Measurements from ENCODE around the gene SLF2.
"Not testable (repeated sequence)": the region's sequence is repeated elsewhere in the genome, so short reads cannot be mapped to it uniquely, and the experiment has no call there.

SLF2 gene

DNA sequence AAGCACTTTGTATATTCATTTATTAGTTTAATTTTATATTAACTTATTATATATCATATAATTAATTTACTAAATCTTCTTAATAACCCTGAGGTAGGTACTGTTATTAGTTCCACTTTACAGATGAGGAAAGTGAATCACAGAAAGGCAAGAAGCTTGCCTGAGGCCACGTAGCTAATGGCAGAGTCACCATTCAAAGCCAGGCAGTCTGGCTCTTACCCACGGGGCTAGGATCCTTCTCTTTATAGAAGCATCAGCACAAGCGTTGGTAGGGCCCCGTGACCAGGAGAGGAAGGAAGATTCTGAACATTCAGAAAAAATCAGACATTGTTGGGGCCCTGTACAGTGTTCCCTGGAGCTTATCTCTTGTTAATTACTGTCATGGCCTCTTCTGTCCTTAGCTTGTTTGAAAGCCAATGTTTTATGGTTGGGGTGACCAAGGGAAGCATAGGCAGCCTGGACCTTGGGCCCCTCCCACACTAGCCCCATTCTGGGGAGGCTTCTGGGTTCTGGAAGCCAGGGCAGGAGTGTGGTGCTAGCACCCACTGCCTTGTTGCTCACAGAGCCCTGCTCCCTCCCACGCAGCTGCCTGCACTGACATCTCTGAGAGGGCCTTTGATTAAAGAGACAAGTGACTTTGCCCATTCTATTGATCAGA lies 31.1 kb upstream of the SLF2 start:
- no peak for DNase-seq

DNA sequence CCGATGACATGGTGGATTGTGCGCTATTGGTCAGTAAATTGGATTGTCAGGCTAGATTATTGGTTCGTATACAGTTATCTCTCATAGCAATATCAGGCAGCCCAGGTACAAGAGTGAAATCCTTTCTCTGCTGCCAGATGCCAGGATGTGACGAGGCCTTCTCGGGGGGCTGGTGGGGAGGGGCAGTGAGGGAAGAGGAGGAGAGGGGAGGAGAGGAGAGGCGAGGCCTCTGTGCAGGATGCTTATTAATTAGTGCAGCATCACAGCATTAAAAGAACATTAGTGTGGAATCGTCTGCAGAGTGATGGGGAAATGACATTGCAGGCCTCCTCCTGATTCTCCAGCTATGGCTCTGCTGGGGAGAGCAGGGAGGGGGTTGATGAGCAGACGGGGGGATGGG lies 30.5 kb upstream of the SLF2 start:
- no peak for DNase-seq

DNA sequence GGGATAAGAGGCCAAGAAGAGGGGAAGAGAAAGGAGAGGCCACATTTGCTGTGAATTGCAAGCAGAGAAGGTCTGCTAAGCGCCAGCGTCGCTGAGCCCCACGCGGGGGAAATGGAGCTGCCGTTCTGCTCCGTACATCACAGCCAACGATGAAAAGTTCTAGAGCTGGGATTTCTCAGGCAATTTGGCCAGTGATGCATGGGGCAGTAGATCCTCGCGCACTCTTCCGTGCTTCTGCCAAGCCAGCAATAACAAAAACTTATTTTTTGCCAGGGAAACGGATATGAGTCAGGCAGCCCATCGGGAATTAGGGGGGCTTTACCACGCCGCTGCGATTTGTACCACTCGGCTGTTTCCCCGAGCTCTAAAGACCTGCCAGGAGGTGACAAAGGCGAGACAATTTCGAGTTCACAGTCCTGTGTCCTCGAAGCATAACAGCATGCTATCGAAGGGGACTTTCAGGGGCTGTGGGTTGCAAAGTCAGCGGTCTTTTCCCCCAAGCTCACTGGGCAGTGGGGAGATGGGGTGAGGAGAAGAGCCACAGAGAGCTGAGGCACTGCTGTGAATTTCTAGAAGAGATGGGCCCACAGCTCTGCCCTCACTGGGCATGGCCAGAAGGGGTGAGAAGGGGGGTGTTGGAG lies 30.0 kb upstream of the SLF2 start:
- no peak for DNase-seq

DNA sequence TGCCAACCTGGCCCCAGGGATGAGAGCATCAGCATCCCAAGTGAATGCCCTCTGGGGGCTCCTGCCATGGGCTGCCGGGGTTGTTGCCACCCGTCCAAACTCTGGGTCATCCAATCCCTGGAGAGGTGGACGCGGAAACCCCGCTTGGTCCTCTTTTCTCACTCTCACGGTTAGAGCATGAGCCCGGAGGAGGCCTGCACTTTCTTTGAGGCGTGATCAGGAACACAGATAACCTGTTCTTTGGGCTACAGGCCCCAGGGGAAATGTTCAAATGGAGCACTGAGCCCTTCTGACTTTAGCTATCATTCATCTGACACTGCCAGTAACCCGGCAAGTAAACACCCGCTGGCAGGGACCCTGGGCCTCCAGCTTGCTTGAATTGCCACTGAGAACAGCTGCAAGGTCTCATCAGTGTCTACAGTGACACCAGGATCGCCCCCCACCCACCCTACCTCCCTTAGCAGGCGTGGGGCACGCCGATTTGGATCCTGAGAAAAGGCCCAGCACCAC lies 29.4 kb upstream of the SLF2 start:
- DNase-seq = no peak

DNA sequence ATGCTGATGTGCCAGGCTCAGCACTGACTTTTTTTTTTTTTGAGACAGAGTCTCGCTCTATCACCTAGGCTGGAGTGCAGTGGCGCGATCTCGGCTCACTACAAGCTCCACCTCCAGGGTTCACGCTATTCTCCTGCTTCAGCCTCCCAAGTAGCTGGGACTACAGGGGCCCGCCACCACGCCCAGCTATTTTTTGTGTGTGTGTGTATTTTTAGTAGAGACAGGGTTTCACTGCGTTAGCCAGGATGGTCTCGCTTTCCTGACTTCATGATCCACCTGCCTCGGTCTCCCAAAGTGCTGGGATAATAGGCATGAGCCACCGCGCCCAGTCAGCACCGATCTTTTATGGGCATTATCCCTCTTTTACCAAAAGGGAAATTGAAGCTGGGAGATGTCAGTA lies 27.2 kb upstream of the SLF2 start:
- not testable (repeated sequence) for DNase-seq

DNA sequence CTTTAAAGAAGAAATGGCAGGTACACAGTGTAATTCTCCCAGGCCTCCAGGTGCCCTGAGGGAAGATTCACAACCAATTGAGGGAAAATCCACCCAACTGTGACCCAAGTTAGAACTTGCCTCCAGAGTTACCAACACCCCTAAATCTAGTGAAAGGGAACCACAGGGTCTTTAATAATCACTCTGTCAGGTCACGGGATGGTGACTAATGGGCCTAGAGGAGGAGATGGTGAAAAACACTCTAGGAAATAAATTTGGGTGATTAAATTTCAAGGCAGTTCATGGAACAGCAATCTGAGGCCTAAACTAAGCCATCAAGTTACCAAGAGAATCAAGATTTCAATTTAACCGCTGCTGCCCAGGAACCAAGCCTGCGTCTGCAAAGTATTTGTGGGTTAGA lies 26.7 kb upstream of the SLF2 start:
- DNase-seq = no peak

DNA sequence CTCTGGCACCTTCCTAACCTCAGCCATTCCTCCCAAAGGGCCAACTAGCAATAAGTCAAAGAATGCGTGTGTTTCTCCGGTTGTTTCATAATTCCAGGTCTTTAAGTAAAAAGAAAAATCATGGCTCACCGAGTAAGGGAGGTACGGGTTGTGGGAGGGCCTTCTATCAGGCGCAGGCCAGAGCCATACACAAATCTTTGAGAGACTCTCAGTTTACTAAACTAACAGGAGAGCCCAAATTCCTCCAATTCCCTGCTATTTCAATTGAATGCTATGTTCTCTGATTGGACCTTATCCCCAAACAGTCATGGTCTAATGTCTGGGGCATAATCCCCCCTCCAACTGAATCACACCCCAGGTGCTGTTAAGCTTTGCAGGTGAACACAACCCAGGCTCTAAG lies 26.2 kb upstream of the SLF2 start:
- no peak for DNase-seq

DNA sequence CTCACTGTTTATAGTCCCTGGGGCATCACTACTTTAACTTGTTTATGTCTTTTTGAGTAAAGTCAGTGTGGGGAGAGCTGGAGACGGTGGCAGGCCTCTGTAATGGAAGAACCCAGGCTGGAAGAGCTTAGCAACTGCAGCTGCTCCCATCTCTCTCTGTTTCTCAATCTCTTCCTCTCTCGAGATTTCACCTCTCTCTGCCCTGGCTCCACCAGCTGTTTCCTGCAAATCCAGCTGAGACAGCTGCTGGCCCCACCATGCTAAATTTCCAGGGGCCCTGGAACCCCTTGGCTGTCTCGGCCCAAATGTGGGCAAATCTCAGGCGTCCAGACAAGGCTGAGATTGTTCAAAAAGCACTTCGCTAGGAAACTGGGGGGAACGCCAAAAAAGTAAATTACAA lies 25.8 kb upstream of the SLF2 start:
- DNase-seq = no peak

DNA sequence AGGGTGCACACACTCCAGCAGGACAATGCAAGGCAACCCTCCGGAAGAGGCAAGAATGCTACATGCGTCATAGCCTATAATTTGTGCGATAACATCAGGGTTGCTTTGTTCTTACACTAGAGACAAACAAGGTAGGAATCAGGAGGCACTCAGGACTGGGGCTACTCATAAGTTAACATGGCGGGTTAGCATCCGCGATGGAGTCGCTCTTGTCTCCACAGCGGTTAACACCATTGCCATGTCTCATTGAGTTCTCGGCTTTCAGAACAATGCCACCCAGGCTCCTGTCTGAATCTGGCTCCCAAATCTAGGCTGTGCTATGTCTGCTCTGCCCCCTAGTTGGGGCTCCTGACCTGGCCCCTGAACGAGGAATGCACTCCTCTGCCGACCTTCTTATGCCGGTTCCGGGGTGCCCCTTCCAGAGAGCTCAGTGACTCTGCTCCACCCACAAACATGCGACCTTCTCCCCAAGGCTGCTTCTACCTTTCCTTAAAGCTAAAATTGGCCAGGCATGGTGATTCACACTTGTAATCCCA lies 24.9 kb upstream of the SLF2 start:
- DNase-seq = no peak

DNA sequence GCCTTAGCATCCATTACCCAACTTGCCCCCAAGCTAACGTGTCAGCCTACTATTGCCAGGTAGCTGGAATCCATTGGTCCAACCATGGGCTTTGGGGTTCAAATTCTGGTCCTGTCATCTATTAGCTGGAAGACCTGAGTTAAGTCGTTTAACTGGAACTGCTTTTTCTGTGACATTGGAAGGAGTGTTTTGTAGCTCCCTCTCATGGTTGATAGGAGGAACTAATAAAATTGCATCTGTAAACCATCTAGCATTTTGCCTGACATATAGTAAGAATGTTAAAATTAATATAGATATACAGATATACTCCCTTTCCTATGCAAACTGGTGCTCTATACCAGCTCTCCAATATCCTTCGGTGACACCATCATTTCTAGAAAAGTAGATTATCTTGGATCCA lies 23.8 kb upstream of the SLF2 start:
- DNase-seq = no peak

DNA sequence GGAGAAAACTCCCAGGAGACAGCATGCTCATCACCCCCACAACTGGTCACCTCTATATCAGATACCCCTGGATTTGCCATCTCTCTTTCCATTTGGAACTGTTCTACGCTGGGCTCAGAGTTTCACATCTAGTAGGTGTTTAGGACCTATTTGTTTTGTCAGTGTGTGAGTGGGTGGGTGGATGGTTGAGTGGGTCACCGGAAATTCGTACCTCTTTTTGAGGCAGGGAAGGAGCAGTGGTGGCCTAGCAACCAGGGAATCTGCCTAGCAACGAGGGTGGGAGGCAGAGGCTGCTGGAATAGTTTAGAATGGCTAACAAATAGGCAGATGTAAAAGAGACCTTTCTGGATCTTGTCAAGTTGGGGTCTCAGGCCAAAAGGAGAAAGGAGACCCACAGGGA lies 23.2 kb upstream of the SLF2 start:
- DNase-seq = no peak

DNA sequence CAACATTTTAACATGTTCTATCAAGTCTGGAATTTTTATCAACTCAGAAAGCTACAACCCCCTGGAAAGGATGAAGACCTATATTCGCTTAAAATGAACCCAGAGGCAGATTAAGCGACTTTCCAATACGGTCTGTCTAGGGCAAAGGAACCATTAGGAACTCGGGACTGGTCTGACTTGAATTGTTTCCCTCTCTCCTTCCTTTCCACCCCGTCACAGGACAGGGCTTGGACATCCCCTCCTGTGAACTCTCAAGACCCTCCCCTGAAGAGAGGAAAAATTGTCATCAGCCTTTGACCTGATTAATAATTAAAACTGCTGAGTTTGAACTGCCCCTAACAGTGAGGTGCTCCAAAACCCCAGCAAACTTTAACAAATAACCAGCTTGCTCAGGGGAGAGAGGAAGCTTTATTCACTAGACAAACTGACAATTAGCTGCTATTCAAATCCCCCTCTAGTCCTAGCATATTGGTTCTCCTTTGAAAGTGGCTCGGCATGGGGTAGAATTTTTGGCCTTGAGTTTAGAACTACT lies 22.6 kb upstream of the SLF2 start:
- DNase-seq = no peak

DNA sequence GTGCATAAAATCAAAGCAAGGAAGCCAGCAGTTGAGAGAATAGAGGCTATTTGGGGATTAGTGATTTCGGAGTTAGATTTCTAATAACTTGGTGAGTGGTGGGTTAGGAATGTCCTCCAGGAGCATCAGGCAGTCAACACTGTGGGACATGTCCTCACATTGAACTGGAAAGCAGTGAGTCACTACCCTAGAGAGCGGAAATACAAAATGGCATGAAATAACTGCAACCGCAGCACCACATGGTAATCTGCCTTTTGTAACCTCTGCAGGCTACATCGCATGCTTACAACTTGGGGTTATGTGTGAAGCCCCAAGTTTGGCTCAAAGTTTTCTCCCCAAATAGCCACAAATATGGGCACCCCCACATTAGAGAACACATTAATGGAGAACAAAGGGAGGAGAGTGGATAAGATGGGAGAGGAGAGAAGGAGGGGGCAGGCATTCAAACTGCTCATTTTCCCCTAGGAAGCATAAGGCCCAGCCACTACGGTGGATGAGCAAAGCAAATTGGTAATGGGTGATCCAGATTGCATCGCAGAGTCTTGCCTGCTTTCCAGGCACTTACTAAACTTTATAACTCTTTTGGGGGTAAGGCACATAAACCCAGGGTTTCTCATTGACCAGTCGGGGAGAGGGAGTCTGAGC lies 22.0 kb upstream of the SLF2 start:
- no peak for DNase-seq

DNA sequence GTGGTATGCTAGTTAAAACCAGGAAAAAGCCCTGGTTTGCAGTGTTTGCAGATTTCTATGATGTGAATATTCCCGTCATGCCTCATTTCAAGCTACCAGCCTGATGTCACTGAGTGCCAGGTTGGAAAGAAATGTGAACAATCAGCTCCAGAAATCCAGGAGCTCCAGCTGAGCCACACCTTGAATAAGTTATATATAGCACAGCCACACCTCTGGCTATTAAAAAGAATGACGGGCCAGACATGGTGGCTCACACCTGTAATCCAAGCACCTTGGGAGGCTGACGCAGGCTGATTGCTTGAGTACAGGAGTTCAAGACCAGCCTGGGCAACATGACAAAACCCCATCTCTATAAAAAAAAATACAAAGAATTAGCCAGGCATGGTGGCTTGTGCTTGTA lies 18.7 kb upstream of the SLF2 start:
- no peak for DNase-seq

DNA sequence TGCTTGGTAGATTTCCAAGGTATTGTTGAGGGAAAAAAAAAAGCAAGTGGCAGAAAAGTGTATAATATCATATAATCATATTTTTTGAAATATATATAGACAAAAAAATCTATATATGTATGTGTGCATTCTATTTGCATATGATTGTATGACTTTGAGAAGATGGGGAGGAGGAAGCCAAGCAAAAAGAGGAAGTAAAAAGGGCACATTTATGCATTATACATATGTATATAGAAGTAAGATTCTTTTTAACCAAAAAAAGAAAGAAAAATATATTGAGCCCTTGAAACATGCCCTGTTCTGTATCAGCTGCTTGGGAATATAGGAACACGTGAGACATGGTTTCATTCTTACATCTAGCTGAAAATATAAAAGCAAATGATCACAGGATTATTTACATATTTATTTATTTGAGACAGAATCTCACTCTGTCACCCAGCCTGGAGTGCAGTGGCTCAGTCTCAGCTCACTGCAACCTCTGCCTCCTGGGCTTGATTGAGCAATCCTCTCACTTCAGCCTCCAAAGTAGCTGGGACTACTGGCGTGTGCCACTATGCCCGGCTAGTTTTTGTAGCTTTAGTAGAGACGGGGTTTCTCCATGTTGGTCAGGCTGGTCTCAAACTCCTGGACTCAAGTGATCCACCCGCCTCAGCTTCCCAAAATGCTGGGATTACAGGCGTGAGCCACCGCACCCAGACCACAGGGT lies 18.0 kb upstream of the SLF2 start:
- no peak for DNase-seq

DNA sequence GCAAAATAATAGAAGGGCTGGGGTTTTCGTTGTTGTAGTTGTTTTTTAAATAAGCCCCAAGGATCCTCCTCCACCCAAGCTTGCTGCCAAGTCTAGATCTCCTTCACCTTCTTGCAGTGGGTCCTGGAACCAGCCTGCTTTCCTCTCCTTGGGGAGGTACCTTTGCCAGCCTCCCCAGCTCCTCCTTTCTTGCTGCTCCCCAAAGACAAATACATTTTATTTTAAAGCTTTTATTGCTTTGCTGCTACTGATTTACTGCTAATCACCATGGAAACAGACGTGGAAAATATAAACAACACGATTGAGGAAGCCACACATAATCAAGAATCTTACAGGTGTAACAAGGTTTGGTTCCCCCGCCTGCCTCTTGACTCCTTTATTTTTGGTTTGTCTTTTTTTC lies 17.4 kb upstream of the SLF2 start:
- no peak for DNase-seq

DNA sequence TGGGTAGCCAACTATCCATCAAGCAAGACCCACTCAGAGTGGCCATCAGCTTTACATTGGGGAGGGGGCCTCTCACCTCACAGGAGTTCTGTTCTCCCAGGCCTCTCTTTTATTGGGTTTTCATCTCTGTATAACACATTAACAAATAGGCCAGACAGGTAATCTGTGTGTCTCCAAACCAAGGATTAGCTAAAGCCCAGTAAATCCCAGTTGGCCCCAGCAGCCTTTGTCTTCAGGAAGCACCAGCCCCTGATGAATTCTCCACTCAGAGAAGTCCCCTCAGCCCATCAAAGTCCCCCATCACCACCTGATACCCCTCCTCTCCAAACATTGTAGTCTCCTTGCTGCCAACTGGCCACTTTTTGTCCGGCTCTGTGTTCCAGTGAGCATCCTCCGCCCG lies 16.9 kb upstream of the SLF2 start:
- no peak for DNase-seq

DNA sequence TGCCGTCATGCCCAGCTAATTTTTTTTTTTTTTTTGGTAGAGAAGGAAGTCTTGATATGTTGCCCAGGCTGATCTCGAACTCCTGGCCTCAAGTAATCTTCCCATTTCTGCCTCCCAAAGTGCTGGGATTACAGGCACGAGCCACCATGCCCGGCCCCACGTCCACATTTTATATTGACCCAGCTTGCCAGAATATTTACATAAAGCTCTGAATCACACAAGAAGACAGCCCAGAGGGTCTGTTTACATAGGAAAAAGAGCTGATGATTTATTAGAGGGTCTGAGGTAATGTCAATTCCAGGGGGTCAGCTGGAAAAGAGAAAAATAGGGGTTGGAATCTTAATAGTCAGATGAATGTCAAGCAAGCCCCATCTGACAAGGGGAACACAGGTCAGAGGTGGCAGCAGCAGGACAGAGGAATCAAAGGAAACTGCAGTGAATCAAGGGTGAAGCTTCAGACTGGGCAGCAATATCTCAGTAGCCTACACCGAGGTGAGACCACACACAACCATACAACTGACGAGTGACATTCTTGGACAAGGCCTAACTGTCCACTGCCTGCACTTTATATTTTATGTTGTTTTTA lies 15.8 kb upstream of the SLF2 start:
- no peak for DNase-seq

DNA sequence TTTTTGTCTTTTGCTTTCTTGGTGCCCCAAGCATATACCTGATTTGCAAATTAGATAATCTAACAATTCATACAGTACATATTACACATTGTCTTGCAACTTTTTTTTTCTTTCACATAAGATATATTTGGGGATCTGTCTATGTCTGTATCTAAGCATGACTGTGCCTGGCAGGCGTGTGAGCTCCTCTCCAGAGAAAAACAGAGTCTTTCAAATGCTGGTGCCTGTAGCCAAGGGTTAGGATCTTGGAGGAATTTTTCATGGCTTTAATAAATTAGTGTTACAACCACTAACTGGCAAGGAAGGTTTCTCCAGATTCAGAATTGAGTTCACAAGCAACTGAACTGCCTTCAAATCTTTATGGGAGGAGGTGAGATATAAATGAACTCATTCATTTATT lies 14.8 kb upstream of the SLF2 start:
- no peak for DNase-seq

DNA sequence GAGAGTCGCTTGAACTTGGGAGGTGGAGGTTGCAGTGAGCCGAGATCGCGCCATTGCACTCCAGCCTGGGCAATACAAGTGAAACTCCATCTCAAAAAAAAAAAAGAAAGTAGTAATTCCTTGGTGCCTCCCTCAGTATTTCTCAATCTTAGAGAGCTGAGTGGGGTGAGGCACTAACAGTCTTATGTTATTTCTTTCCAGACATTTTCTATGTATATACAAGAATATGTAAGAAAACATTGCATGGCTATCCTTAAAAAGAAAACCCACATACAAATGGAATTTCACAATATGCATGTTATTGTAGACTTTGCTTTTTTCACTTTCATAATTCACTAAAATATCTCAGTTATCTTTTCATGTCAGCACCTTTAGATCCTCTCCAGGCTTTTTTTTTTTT lies 13.6 kb upstream of the SLF2 start:
- DNase-seq = no peak

DNA sequence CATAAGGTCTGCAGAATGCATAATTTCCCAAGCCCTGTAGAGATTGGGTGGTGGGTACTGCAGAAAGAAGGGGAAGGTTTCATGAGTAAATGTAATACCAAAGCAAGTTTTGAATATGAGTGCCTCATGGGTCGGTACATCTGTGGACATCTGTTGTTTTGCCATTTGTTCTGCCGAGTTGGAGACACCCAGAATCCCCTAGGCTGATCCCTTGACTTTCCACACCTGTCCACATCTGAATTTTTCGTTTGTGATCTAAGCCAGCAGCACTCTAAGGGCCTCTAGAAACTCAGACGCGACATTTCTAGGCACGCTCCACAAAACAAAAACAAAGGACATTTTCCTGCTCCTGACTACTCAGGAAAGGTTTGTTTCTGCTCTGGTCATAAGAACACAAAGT lies 11.7 kb upstream of the SLF2 start:
- no peak for DNase-seq

DNA sequence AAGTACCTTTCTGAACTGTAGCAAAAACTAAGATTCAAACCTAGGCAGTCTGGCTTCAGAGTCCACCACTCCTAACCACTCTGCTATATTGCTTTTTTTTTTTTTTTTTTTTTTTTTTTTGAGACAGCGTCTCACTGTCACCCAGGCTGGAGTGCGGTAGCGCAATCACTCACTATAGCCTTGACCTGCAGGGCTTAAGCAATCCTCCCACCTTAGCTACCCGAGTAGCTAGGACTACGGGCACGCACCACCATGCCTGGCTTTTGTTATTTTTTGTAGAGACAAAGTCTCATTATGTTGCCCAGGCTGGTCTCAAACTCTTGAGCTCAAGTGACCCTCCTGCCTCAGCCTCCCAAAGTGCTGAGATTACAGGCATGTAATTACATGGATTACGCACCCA lies 10.1 kb upstream of the SLF2 start:
- no peak for DNase-seq

DNA sequence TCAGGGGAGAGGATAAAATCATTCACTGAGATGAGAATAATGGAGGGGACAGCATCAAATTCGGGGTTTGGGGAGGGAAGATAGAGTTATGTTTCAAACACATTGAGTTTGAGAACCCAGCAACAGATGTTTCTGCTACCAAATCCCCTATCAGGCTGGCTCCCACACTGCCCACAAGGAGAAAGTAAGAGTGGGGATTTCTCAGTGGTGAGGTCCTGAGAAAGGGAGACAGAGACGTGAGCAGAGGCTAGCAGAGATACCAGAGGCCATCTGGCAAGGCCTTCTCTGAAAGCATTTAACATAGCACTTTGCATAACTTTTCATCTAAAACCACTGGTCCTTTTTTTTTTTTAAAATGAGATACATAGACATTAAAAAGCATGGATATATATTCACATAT lies 7.8 kb upstream of the SLF2 start:
- DNase-seq = no peak
